Measurements from ENCODE around the gene FLAD1. TPM values are rescaled to one million over a fixed set of nuclear protein-coding genes. Genes with fewer than 3 reads are reported as not detected.
"Not testable (repeated sequence)": the region's sequence is repeated elsewhere in the genome, so short reads cannot be mapped to it uniquely, and the experiment has no call there.

FLAD1 gene
- total RNA-seq, 2 donors from 2014 or later, result 25.9 to 30.8 TPM

DNA sequence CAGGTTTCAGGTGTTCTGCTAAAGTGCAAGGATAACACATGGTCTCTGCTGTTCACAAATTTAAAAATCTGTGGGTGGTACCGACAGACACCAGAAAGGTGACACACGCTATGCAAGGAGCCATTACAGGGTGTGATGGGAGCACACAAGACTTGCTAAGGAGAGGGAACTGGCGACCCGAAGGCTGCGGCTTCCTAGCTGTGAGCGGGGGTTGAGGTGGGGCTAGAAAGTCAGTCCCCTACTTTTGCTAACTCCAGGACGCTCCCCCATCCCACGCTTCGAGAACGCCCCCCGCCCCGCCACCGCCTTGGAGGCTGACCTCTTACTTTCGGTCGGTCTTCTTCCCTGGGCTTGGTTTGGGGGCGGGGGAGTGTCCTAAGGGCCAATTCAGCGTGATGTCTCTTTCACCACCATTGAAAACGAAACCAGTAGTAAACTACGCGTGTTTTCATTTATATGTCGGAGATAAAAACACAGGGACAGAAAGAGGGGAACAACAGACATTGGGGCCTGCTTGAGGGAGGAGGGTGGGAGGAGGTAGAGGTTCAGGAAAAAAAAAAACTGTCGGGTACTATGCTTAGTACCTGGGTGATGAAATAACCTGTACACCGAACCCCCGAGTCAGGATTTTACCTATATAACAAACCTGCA lies 7.6 kb upstream of the FLAD1 start:
- peak; percentile 62 for DNase-seq
- intact Hi-C loops (cut with DNase I), result loop anchor here in 1 of 2 donors (2.0 kb wide), 1 partner anchor 25 kb away; no protein-coding TSS in a partner anchor

DNA sequence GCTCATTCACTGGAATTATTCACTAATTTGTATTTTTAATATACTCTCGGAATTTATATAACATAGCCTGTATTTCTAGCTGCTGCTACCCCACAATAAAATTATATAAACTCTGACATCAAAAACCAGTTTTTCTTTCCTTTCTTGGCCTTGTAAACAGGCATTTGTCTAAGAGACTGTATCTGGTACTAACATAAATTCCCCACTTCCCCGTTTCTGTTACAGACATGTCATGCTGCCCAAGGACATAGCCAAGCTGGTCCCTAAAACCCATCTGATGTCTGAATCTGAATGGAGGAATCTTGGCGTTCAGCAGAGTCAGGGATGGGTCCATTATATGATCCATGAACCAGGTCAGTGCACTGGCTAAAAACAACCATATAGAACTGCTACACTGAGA lies 5.4 kb upstream of the FLAD1 start:
- ATAC-seq; intact Hi-C loops (cut with DNase I); DNase-seq: not testable (repeated sequence)

More for the DNA sequence above, 7.6 kb upstream of the FLAD1 start:
- ATAC-seq, result no peak

DNA sequence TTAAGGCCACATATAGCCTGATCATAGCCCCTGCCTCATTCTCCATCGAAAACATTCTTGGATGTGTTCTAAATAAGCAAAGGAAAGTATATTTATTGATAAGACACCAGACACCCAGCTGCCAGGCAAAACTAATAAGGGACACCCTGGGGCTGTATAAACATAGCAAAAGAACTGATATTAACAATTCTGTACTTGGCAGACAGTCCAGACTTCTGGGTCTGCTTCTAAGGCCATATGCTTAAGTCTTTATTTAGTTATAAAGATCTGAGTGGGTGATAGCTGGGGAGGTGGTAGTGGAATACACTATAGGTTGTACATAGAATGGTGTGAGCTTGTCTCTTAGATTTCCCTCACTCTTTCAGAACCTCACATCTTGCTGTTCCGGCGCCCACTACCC lies 4.8 kb upstream of the FLAD1 start:
- no peak for ATAC-seq
- intact Hi-C loops (cut with DNase I), result no loop called here
- DNase-seq, result no peak

DNA sequence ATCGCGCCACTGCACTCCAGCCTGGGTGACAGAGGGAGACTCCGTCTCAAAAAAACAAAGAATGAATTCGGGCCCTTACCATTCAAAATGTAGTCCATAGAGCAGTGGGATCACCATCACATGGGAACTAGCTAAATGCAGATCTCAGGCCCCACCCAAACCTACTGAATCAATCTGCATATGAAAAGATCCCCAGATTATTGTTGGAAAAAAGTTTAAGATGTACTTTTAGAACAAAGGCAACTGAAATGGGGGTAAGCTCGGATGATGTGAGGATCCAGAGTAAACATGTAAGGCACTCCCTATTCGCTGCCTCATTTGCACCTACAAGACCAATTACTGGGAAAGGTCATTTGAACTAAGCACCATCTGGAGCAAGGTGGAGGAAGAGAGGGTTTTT lies 803 bp upstream of the FLAD1 start:
- ATAC-seq, result no peak
- no peak for DNase-seq
- intact Hi-C loops (cut with DNase I), result no loop called here

DNA sequence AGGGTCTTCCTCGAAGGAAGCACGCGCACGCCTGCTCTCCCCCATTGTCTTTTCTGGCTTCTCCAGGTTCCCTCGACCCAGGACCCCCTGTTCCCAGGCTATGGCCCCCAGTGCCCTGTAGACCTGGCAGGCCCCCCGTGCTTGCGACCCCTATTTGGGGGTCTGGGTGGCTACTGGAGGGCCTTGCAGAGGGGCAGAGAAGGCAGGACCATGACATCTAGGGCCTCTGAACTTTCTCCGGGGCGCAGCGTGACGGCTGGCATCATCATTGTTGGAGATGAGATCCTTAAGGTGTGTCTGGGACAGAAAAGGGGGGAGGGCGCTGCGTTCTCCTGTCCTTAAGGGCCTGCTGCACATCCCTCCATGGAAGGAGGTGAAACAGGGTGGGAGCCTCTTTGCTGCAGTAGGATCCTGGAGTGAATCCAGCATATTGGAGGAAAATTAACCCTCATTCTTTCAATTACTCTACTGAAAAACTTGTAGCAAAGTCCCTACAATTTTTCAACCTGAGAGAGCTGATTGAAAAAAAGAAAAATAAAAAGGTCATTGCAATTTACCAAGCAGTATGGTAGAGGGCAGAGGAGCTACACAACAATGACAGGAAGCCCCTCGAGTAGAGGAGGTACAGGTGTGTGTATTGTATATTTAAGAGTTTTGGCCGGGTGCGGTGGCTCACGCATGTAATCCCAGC lies 777 bp downstream of the FLAD1 start:
- ATAC-seq (no peak), DNase-seq (no peak)
- intact Hi-C loops (cut with DNase I), result no loop called here

DNA sequence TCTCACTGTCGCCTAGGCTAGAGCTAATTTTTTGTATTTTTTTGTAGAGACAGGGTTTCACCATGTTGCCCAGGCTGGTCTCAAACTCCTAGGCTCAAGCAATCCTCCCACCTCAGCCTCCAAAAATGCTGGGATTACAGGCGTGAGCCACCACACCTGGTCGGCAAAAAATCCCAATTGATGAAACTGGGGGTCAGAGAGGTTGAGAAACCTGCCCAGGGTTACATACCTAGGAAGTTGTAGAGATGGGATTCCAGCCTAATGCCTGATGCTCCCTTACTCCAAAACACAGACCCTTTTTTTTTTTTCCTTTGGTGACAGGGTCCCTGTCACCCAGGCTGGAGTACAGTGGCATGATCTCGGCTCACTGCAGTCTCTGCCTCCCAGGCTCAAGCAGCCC lies 3.6 kb downstream of the FLAD1 start:
- intact Hi-C loops (cut with DNase I); DNase-seq; ATAC-seq: not testable (repeated sequence)

DNA sequence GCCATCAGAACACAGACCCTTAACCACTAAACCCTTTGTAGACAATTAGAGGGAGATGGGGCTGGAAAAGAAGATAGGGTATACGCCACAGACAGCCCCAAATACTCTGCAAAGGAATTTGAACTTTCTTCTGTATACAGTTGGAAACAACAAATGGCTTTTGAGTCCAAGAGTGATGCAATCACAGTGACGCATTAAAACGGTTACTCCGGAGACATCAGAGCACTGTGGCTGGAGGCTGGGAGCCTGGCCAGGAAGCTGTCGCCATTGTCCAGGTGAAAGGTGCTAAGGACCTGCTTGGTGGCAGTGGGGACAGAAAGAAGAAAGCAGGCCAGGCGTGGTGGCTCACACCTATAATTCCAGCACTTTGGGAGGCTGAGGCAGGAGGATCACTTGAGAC lies 4.2 kb downstream of the FLAD1 start:
- ATAC-seq (no peak), DNase-seq (no peak)
- intact Hi-C loops (cut with DNase I), result no loop called here

DNA sequence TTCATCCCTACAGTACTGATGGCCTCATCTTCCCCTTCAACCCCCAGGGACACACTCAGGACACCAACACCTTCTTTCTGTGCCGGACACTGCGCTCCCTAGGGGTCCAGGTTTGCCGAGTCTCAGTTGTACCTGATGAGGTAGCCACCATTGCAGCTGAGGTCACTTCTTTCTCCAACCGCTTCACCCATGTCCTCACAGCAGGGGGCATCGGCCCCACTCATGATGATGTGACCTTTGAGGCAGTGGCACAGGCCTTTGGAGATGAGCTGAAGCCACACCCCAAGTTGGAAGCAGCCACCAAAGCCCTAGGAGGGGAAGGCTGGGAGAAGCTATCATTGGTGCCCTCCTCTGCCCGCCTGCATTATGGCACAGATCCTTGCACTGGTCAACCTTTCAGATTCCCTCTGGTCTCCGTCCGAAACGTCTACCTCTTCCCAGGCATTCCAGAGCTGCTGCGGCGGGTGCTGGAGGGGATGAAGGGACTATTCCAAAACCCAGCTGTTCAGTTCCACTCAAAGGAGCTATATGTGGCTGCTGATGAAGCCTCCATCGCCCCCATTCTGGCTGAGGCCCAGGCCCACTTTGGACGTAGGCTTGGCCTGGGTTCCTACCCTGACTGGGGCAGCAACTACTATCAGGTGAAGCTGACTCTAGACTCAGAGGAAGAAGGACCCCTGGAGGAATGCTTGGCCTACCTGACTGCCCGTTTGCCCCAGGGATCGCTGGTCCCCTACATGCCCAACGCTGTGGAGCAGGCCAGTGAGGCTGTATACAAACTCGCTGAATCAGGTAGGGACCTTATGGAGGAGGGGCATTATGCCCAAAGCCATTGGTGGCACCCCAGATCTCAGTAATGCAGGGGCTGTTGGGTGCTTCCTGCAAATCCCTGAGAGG lies 5.2 kb downstream of the FLAD1 start:
- intact Hi-C loops (cut with DNase I), result no loop called here
- DNase-seq (no peak), ATAC-seq (no peak)

DNA sequence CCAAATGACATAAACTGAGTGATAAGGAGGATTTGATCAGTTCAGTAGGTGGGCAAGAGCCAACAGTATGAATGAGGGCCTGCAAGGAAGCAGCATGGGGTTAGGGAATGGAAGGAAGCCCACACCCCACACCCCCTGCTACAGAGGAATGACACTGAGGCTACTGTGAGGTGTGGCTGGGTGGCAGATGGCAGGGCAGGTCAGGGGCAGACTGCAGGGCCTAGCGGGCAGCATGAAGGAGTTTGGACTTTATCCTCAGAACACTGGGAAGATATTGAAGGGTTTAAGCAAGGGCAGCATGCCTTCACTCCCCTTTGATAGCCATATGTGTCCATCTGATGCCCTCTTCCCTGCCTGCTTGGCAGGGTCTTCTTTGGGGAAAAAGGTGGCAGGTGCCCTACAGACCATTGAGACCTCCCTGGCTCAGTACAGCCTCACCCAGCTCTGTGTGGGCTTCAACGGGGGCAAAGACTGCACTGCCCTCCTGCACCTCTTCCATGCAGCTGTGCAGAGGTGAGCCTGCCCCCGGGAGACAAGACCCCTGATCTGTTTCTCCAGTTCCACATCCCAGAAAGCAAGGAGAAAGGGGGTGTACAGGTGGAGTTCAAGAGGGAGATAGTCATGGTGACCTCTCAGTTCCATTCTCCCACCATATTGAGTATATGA lies 6.2 kb downstream of the FLAD1 start:
- ATAC-seq (no peak), DNase-seq (no peak)
- intact Hi-C loops (cut with DNase I), result no loop called here

DNA sequence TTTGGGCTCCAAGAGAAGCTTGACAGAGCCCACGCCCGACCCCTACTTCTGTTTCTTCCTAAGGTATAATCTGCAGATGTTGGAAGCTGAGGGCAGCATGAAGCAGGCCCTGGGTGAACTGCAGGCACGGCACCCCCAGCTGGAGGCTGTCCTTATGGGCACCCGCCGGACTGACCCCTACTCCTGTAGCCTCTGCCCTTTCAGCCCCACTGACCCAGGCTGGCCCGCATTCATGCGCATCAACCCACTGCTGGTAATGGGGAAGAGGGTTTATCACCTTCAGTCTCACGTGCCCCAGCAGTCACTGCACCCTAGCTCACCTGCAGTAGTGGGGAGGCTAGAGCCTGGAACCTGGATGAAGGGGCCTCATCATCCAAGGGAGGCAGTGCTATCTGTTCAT lies 7.1 kb downstream of the FLAD1 start:
- intact Hi-C loops (cut with DNase I), result no loop called here
- no peak for ATAC-seq
- no peak for DNase-seq

DNA sequence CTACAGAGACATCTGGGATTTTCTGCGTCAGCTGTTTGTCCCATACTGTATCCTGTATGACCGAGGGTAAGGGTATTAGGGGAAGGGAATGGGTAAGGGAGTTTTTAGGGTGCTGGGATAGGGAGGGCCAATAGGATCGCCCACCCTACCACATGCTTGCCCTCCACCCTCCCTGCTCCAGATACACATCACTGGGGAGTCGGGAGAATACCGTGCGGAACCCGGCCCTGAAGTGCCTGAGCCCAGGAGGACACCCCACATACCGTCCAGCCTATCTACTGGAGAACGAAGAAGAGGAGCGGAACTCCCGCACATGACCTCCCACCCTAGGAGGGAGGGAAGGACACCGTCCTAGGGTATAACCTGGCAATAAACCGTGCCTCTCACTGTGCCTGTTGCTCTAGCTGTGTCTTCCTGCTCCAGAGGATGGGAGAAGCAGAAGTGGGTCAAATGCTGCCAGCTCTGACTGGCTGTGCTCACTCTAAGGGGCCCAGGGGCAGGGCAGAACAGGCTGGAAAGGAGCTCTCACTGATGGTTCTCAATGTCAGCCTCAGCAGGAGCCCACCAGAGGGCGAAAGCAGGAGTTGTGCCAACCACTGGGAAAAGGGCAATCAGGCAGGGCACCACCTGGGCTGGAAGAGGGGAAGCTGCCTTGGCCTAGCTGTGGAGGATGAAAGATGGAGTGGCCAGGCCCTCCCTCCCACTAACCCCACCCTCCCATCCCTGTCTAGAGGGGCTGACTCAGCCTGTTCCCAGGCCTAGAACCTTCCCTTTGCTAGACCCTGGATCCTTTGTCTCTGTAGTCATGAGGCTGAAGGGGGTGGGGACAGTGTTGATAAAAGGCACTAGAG lies 9.8 kb downstream of the FLAD1 start:
- intact Hi-C loops (cut with DNase I), result no loop called here
- ATAC-seq (no peak), DNase-seq (no peak)

DNA sequence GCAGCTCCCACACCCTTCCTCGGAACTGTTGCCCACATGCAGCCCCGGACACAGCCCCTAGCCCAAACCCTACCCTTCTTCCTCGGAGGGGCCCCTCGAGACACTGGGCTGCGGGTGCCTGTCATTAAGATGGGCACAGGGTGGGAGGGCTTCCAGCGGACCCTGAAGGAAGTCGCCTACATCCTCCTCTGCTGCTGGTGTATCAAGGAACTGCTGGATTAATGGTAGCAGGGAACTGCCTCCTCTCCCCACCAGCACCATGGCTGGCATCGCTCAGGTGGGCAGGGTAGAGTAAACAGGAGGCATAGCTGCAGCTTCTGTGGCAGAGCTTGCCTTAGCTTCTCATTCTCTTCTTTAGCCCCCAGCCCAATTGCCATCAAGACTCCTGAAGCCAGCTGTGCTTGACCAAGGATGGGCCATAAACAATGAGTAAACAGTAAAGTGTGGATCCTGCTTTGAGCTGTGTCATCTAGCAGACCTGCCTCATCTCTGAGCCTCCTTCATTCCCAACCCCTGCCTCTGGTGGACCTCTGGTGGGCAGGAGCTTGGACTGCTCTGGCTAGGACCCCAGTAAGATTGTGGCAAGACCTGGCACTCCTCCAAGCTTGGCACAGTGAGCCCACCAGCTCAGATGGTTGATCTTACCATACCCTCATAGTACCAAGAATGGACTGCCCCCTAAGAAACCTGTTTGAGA lies 10.6 kb downstream of the FLAD1 start, which contains the start of gene LENEP:
Gene LENEP, plus strand, starts transcription at position 15 of the 697 bp plus-strand sequence. Its CDS starts 22 bp downstream, at position 37.
- intact Hi-C loops (cut with DNase I), result no loop called here
- ATAC-seq (no peak), DNase-seq (no peak)

DNA sequence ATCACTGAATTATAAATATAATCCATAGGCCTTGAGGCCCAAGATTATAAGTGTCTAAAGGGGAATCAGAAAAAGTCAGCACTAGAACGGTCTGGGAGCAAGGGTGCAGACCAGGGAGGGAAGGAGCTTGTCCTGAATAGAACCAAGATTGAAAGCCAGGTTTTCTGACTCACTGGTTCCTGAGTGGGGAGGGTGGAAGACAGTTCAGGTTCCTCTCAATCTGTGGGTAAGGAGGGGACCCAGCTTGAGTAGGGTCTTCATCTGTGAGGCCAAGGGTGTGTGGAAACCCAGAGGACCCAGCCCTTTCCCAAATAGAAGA lies 11.1 kb downstream of the FLAD1 start:
- intact Hi-C loops (cut with DNase I), result no loop called here
- ATAC-seq (no peak), DNase-seq (no peak)

DNA sequence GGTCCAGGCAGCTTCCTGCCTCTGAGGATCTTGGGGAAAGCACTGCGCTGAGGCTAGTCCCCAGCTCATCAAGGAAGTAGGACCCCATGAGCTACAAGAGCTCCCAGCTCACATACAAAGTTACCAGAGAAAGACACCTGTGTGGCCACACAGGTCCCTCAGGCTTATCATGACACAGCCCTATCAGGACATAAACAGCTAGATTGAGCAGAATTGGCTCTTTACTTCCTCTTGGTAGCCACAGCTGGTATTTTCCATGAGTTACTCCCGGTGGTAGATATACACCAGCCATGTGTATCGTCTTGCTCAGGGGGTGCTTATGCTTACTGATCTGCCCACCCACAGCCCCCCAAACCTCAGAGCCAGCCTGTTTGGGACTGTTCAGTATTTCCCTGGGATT lies 11.4 kb downstream of the FLAD1 start:
- intact Hi-C loops (cut with DNase I), result no loop called here
- no peak for DNase-seq
- ATAC-seq, result no peak

DNA sequence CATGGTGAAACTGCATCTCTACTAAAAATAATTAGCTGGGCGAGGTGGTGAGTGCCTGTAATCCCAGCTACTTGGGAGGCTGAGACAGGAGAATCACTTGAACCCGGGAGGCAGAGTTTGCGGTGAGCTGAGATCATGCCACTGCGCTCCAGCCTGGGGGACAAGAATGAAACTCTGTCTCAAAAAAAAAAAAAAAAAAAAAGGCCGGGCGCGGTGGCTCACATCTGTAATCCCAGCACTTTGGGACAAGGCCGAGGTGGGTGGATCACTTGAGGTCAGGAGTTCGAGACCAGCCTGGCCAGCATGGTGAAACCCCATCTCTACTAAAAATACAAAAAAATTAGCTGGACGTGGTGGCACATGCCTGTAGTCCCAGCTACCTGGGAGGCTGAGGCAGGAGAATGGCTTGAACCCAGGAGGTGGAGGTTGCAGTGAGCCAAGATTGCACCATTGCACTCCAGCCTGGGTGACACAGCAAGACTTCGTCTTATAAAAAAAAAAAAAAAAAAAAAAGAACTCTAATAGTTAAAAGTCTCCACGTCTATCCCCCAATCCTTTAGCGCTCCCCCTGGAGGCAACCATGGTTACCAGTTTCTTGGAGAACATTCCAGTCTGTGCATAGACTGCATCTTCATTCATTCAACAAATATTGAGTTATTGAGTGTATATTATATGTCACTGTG lies 12.3 kb downstream of the FLAD1 start:
- intact Hi-C loops (cut with DNase I); ATAC-seq: not testable (repeated sequence)
- DNase-seq, result peak; percentile 65

DNA sequence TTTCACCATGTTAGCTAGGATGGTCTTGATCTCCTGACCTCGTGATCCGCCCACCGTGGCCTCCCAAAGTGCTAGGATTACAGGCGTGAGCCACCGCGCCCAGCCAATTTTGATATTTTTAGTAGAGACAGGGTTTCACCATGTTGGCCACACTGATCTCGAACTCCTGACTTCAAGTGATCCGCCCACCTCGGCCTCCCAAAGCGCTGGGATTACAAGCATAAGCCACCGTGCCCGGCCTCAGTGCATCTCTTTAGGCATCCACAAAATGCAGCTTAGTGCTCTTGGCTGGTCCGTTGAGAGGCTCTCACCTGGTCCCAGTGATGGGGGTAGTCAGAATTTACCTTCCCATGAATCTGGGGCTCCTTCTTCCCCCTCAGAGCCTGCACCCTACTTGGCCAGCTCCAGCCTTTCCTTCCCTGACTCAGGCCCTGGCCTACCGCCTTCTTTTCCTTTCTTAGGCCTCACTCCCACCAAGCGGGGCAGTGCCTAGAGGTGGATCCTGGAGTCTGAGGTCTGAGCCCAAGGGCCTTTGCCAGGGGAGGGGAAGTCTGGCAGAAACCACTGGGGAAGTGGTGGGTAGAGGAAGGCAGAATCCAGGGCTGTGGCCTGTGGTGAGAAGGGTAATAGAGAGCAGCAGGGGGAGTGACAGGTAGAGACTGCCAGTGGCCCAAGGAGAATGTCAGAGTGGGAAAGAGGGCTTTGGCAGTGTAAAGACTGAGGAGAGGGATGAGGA lies 14.0 kb downstream of the FLAD1 start:
- peak; percentile 22 for DNase-seq
- ATAC-seq, result no peak
- intact Hi-C loops (cut with DNase I), result no loop called here
